D721Med (cell line): ENCODE results near the gene WDTC1.
"Not testable (repeated sequence)": the region's sequence is repeated elsewhere in the genome, so short reads cannot be mapped to it uniquely, and the experiment has no call there.

ENCODE experiments used
- DNase-seq: peaks from one replicate; pipeline ENCODE4 v3.0.0; 2011; ENCODE audit warnings: low spot score; ENCODE audit not compliant: insufficient read length
- FAIRE-seq: peaks from 2 replicates; lab custom pipeline; 2011; peaks lifted over from hg19 to GRCh38; lab: Jason Lieb, UNC
- TF ChIP-seq, protein P1 (sequence below): IDR thresholded peaks from 2 replicates; pipeline ENCODE4 v1.5.1; 2012; ENCODE audit warnings: mild to moderate bottlenecking, control low read depth; ENCODE audit not compliant: insufficient read depth; ENCODE audit errors: missing control alignments

The WDTC1 gene

DNA sequence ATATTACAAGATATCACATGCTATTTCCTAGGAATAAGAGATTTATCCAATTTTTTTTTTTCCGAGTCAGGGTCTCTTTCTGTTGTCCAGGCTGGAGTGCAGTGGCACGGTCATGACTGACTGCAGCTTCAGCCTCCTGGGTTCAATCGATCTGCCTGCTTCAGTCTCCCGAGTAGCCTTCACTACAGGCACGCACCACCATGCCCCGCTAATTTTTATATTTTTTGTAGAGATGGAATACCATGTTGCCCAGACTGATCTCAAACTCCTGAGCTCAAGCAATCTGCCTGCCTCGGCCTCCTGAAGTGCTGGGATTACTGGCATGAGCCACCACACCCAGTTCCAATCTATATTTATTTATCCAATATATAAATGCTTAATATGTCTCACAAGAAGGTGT, 18.0 kb upstream of the WDTC1 start:
- TF ChIP-seq, protein P1, sequence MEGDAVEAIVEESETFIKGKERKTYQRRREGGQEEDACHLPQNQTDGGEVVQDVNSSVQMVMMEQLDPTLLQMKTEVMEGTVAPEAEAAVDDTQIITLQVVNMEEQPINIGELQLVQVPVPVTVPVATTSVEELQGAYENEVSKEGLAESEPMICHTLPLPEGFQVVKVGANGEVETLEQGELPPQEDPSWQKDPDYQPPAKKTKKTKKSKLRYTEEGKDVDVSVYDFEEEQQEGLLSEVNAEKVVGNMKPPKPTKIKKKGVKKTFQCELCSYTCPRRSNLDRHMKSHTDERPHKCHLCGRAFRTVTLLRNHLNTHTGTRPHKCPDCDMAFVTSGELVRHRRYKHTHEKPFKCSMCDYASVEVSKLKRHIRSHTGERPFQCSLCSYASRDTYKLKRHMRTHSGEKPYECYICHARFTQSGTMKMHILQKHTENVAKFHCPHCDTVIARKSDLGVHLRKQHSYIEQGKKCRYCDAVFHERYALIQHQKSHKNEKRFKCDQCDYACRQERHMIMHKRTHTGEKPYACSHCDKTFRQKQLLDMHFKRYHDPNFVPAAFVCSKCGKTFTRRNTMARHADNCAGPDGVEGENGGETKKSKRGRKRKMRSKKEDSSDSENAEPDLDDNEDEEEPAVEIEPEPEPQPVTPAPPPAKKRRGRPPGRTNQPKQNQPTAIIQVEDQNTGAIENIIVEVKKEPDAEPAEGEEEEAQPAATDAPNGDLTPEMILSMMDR, result no peak
- no peak for FAIRE-seq
- DNase-seq, result no peak

DNA sequence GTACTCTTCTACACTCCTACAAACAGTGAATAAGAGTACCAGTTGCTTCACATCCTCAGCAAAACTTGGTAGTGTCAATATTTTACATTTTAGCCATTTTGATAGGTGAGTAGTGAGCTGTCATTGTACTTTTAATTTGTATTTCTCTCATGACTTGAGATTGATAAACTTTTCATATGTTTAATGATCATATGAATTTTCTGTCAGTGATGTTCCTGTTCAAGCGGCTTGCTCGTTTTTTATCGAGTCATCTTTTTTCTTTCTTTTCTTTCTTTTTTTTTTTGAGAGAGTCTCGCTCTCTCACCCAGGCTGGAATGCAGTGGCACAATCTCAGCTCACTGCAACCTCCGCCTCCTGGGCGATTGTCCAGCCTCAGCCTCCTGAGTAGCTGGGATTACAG, 17.0 kb upstream of the WDTC1 start:
- TF ChIP-seq, protein P1, result no peak
- DNase-seq, result no peak
- no peak for FAIRE-seq

DNA sequence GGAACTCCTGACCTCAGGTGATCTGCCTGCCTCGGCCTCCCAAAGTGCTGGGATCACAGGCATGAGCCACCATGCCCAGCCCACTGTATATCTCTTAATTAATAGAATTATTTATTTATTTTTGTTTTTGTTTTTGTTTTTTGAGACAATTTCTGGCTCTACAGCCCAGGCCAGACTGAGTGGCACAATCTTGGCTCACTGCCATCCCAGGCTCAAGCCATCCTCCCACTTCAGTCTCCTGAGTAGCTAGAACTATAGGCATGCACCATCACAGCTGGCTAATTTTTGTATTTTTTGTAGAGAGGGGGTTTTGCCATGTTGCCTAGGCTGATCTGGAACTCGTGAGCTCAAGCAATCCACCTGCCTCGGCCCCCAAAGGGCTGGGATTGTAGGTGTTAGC, 15.7 kb upstream of the WDTC1 start:
- DNase-seq, result no peak
- TF ChIP-seq, protein P1, result no peak
- no peak for FAIRE-seq

DNA sequence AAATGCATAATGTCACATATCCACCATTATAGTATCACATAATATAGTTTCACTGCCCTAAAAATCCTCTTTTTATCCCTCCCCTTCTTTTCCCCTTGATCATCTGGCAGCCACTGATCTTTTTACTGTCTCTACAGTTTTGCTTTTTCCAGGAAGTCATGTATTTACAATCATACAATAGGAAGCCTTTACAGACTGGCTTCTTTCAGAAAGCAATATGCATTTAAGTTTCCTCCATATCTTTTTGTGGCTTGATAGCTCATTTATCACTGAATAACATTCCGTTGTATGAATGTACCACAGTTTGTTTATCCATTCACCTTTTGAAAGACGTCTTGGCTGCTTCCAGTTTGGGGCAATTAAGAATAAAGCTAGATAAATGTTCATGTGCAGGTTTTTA, 14.3 kb upstream of the WDTC1 start:
- TF ChIP-seq, protein P1, result no peak
- DNase-seq (no peak), FAIRE-seq (no peak)

DNA sequence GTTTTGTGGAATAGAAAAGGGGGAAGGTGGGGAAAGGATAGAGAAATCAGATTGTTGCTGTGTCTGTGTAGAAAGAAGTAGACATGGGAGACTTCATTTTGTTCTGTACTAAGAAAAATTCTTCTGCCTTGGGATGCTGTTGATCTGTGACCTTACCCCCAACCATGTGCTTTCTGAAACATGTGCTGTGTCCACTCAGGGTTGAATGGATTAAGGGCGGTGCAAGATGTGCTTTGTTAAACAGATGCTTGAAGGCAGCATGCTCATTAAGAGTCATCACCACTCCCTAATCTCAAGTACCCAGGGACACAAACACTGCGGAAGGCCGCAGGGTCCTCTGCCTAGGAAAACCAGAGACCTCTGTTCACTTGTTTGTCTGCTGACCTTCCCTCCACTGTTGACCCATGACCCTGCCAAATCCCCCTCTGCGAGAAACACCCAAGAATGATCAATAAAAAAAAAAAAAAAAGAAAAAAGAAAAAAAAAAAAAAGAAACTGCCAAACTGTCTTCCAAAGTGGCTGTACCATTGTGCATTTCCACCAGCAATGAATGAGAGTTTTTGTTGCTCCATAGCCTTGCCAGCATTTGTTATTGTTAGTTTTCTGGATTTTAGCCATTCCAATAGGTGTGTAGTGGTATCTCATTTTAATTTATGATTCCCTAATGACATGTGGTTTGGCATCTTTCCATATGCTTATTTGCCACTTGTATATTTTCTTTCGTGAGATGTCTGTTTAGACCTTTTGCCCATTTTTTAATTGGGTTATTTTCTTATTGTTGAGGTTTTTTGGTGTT, 13.5 kb upstream of the WDTC1 start:
- not testable (repeated sequence) for DNase-seq, FAIRE-seq

DNA sequence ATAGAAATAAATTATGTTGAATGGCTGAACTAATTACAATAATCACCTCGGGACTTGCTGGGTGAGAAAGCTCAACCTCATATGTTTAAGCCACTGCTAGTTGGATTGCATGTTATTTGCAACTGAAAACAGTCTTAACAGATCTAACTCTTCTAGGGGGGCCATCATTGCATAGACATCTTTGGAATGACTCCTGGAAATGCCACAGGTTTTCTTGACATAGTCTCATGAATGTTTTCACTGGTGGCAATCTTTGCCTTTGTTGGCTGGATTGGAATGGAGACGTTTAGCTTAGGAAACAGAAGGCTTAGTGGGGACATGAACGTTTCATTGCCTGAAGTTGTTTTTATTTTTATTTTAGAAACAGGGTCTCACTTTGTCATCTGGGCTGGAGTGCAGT, 8.8 kb upstream of the WDTC1 start:
- no peak for DNase-seq
- TF ChIP-seq, protein P1, result no peak
- FAIRE-seq, result no peak

DNA sequence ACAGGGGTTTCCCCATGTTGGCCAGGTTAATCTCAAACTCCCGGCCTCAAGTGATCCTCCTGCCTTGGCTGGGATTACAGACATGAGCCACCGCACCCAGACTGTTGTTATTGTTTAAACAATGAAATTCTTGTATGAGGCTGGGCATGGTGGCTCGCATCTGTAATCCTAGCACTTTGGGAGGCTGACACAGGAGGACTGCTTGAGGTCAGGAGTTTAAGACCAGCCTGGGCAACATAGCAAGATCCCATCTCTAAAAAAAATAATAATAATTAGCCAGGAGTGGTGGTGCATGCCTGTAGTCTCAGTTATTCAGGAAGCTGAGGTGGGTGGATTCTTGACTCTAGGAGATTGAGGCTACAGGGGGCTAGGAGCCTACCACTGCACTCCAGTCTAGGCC, 6.7 kb upstream of the WDTC1 start:
- DNase-seq, result no peak
- no peak for FAIRE-seq
- TF ChIP-seq, protein P1, result no peak
